Coronary artery (tissue), 2 donors: ENCODE measurements around the gene IRAG1.
A peak's percentile ranks its signal among the peaks of the same experiment; 100 is the strongest.

Experiments used
- DNase-seq: peaks from one replicate; pipeline ENCODE4 v3.0.0-alpha.2; 2017; ENCODE audit warnings: low spot score
- H3K27ac ChIP-seq, 2 donors: fragments of 200-600 bp; sonication (generic); one replicate each; pipeline ENCODE4 v1.5.1; 2016 to 2019
- H3K4me3 ChIP-seq: fragments of 200-600 bp; sonication (generic); 2 replicates; pipeline ENCODE4 v1.5.1; 2016; ENCODE audit warnings: mild to moderate bottlenecking, moderate library complexity
- TF ChIP-seq, protein P1 (sequence below): fragments of 200-600 bp; sonication (generic); IDR thresholded peaks from one replicate; pipeline ENCODE4 v1.5.1; 2019; ENCODE audit warnings: antibody characterized with exemption

IRAG1 gene

GRCh38 chr11:10660323-10660722 is 33.2 kb downstream of the IRAG1 start:
- H3K4me3 ChIP-seq: no peak overlapping the region
- H3K27ac ChIP-seq: peak overlapping the region; percentile 86 to 93
- TF ChIP-seq, protein P1, sequence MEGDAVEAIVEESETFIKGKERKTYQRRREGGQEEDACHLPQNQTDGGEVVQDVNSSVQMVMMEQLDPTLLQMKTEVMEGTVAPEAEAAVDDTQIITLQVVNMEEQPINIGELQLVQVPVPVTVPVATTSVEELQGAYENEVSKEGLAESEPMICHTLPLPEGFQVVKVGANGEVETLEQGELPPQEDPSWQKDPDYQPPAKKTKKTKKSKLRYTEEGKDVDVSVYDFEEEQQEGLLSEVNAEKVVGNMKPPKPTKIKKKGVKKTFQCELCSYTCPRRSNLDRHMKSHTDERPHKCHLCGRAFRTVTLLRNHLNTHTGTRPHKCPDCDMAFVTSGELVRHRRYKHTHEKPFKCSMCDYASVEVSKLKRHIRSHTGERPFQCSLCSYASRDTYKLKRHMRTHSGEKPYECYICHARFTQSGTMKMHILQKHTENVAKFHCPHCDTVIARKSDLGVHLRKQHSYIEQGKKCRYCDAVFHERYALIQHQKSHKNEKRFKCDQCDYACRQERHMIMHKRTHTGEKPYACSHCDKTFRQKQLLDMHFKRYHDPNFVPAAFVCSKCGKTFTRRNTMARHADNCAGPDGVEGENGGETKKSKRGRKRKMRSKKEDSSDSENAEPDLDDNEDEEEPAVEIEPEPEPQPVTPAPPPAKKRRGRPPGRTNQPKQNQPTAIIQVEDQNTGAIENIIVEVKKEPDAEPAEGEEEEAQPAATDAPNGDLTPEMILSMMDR: no peak
- DNase-seq: no peak

GRCh38 chr11:10659339-10660216 is 34.0 kb downstream of the IRAG1 start:
- TF ChIP-seq, protein P1: no peak
- H3K27ac ChIP-seq: peak overlapping the region; percentile 86 to 93
- H3K4me3 ChIP-seq: peak overlapping the region; percentile 14
- DNase-seq: peak; percentile 86

DNA sequence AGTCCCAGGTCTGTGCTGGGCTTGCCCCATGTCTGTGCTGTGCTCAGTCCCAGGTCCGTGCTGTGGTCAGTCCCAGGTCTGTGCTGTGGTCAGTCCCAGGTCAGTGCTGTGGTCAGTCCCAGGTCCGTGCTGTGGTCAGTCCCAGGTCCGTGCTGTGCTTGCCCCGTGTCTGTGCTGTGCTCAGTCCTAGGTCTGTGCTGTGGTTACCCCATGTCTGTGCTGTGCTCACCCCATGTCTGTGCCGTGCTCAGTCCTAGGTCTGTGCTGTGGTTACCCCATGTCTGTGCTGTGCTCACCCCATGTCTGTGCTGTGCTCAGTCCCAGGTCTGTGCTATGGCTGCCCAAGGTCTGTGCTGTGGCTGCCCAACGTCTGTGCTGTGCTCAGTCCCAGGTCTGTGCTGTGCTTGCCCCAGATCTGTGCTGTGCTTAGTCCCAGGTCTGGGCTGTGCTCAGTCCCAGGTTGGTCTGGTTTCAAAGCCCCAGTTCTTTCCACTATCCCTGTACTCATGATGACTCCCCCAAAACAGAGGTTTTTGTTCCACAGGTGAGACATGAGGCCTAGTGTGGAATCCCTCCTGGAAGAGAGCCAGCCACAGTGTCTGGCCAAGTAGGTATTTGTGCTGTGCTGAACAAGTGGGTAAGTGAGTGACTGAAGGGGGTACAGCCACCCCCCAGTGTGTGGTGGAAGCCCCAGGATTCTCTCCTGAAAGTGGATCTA is 34.8 kb downstream of the IRAG1 start:
- TF ChIP-seq, protein P1: no peak
- H3K4me3 ChIP-seq: peak overlapping the region; percentile 48
- H3K27ac ChIP-seq: peak overlapping the region; percentile 86 to 93
- DNase-seq: no peak

DNA sequence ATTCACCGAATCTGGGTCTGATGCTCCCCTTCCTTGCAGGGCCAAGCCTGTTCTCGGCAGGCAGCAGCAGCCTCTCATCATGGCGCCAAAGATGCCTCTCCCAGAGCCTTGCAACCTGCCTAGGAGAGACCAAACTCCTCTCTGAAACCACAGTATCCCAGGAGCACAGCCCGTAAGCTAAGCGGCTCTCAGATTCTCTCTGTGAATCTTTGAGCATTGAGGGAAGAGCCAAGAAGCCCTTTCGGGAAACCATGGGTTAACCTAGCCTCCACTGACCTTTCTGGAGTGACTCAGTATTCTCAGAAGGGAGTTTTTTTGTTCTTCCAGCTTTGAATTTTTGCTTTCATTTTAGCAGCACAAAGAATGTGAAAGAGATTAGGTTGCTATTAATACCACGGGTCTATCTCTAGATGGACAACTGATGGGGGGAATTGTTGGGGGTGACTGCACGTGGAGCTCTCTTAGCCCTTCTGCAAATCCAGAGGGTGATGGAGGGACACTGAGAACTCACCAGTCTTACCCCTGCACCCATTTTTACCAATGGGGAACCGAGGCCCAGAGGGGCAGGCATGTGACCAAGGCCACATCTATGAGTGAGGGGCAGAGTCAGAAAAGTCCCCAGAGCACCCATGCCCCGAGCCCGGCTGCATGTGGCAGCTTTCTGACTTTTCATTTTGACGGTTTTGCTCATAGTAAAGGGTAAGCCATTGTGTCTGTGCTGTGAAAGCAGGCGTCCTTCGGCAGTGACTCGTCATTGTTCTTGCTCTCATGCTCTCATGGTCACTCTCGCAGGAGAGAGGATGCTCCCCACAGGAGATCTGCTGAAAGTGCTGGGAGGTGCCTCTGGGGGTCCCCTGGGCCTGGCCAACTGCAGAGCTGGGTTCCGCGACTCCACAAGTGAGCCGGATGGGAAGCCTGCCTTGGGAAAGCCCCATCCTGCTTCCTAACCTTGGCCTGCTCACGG is 36.0 kb downstream of the IRAG1 start:
- TF ChIP-seq, protein P1: no peak
- Histone ChIP-seq H3K27ac (peak overlapping the region; percentile 86 to 93), H3K4me3 (peak overlapping the region; percentile 48)
- no peak for DNase-seq

- peak overlapping the region; percentile 86 to 93 for H3K27ac ChIP-seq
- TF ChIP-seq, protein P1: no peak
- peak overlapping the region; percentile 15 for H3K4me3 ChIP-seq
- DNase-seq: no peak
Measured at GRCh38 chr11:10655943-10656576, 37.5 kb downstream of the IRAG1 start.

GRCh38 chr11:10655227-10655626 is 38.3 kb downstream of the IRAG1 start:
- peak overlapping the region; percentile 86 to 93 for H3K27ac ChIP-seq
- TF ChIP-seq, protein P1: no peak
- H3K4me3 ChIP-seq: peak overlapping the region; percentile 15
- DNase-seq: no peak
